IPS-15b (cell line): ENCODE data around the gene DIPK1A.
A peak's percentile ranks its signal among the peaks of the same experiment; 100 is the strongest.

ENCODE experiments used
- H3K27me3 ChIP-seq: one replicate; pipeline ENCODE4 v1.6.1; 2013; ENCODE audit warnings: low read length; ENCODE audit not compliant: control insufficient read depth, insufficient read depth
- H3K36me3 ChIP-seq: one replicate; pipeline ENCODE4 v1.6.1; 2013; ENCODE audit warnings: low read length; ENCODE audit not compliant: control insufficient read depth, insufficient read depth
- H3K4me1 ChIP-seq: one replicate; pipeline ENCODE4 v1.6.1; 2013; ENCODE audit warnings: mild to moderate bottlenecking, low read length; ENCODE audit not compliant: control insufficient read depth, insufficient read depth
- H3K4me3 ChIP-seq: one replicate; pipeline ENCODE4 v1.5.1; 2013; ENCODE audit warnings: low read depth, low read length
- H3K9ac ChIP-seq: one replicate; pipeline ENCODE4 v1.6.1; 2013; ENCODE audit warnings: low read depth, mild to moderate bottlenecking, low read length
- H3K9me3 ChIP-seq: one replicate; pipeline ENCODE4 v1.6.1; 2013; ENCODE audit warnings: mild to moderate bottlenecking, low read length; ENCODE audit not compliant: control insufficient read depth, insufficient read depth

The DIPK1A gene

GRCh38 chr1:92839442-92839841 lies 121.8 kb downstream of the DIPK1A start:
- Histone ChIP-seq H3K4me1 (peaks cover 4% of the 10 kb centered on the region), H3K27me3 (no peaks in the 10 kb centered on the region), H3K4me3 (no peak overlapping the region), H3K36me3 (peaks cover 45% of the 10 kb centered on the region), H3K9ac (no peak overlapping the region), H3K9me3 (no peaks in the 10 kb centered on the region)

- Histone ChIP-seq H3K9me3 (no peaks in the 10 kb centered on the region), H3K27me3 (no peaks in the 10 kb centered on the region), H3K4me3 (no peak overlapping the region), H3K36me3 (peaks cover 54% of the 10 kb centered on the region), H3K4me1 (peaks cover 8% of the 10 kb centered on the region), H3K9ac (no peak overlapping the region)
Observed at GRCh38 chr1:92838519-92838918, 122.7 kb downstream of the DIPK1A start.

- peaks cover 10% of the 10 kb centered on the region for H3K4me1 ChIP-seq
- H3K9ac ChIP-seq: no peak overlapping the region
- H3K27me3 ChIP-seq: no peaks in the 10 kb centered on the region
- H3K36me3 ChIP-seq: peaks cover 55% of the 10 kb centered on the region
- H3K9me3 ChIP-seq: no peaks in the 10 kb centered on the region
- H3K4me3 ChIP-seq: no peak overlapping the region
Observed at GRCh38 chr1:92837062-92837461, 124.2 kb downstream of the DIPK1A start.

GRCh38 chr1:92834617-92835016 lies 126.6 kb downstream of the DIPK1A start:
- Histone ChIP-seq H3K4me3 (peak overlapping the region; percentile 14), H3K9ac (peak overlapping the region; percentile 16), H3K27me3 (no peaks in the 10 kb centered on the region), H3K36me3 (peaks cover 41% of the 10 kb centered on the region), H3K4me1 (peaks cover 10% of the 10 kb centered on the region), H3K9me3 (no peaks in the 10 kb centered on the region)

- no peaks in the 10 kb centered on the region for H3K9me3 ChIP-seq
- H3K36me3 ChIP-seq: peaks cover 35% of the 10 kb centered on the region
- no peaks in the 10 kb centered on the region for H3K27me3 ChIP-seq
- H3K9ac ChIP-seq: peak overlapping the region; percentile 100
- H3K4me3 ChIP-seq: peak overlapping the region; percentile 97
- H3K4me1 ChIP-seq: peaks cover 10% of the 10 kb centered on the region
Observed at GRCh38 chr1:92833840-92834239, 127.4 kb downstream of the DIPK1A start.

- Histone ChIP-seq H3K4me3 (peak overlapping the region; percentile 97), H3K9ac (peak overlapping the region; percentile 100), H3K9me3 (no peaks in the 10 kb centered on the region), H3K4me1 (peaks cover 10% of the 10 kb centered on the region), H3K27me3 (no peaks in the 10 kb centered on the region), H3K36me3 (peaks cover 24% of the 10 kb centered on the region)
Observed at GRCh38 chr1:92832537-92833114, 128.6 kb downstream of the DIPK1A start.

- H3K36me3 ChIP-seq: peaks cover 24% of the 10 kb centered on the region
- no peaks in the 10 kb centered on the region for H3K27me3 ChIP-seq
- peak within 1 kb of the TSS; percentile 100 for H3K9ac ChIP-seq
- no peaks in the 10 kb centered on the region for H3K9me3 ChIP-seq
- H3K4me1 ChIP-seq: peaks cover 10% of the 10 kb centered on the region
- peak within 1 kb of the TSS; percentile 97 for H3K4me3 ChIP-seq
Observed at GRCh38 chr1:92831762-92832536, 129.3 kb downstream of the DIPK1A start, which contains the start of gene RPL5. Gene RPL5 (plus strand): TSS chr1:92832040. CDS start chr1:92832115, 75 bp downstream.

GRCh38 chr1:92831368-92831761 lies 129.9 kb downstream of the DIPK1A start:
- no peak overlapping the region for H3K9ac ChIP-seq
- peaks cover 22% of the 10 kb centered on the region for H3K36me3 ChIP-seq
- H3K27me3 ChIP-seq: no peaks in the 10 kb centered on the region
- H3K4me1 ChIP-seq: peaks cover 10% of the 10 kb centered on the region
- H3K4me3 ChIP-seq: peak overlapping the region; percentile 97
- no peaks in the 10 kb centered on the region for H3K9me3 ChIP-seq

- H3K4me3 ChIP-seq: no peak overlapping the region
- no peak overlapping the region for H3K9ac ChIP-seq
- H3K4me1 ChIP-seq: no peaks in the 10 kb centered on the region
- no peaks in the 10 kb centered on the region for H3K36me3 ChIP-seq
- no peaks in the 10 kb centered on the region for H3K9me3 ChIP-seq
- H3K27me3 ChIP-seq: no peaks in the 10 kb centered on the region
Observed at GRCh38 chr1:92826792-92827191, 134.5 kb downstream of the DIPK1A start.

- Histone ChIP-seq H3K4me1 (no peaks in the 10 kb centered on the region), H3K9ac (no peak overlapping the region), H3K36me3 (no peaks in the 10 kb centered on the region), H3K27me3 (no peaks in the 10 kb centered on the region), H3K9me3 (no peaks in the 10 kb centered on the region), H3K4me3 (no peak overlapping the region)
Observed at GRCh38 chr1:92822879-92823278, 138.4 kb downstream of the DIPK1A start.

- H3K9me3 ChIP-seq: no peaks in the 10 kb centered on the region
- no peaks in the 10 kb centered on the region for H3K27me3 ChIP-seq
- no peak overlapping the region for H3K4me3 ChIP-seq
- H3K36me3 ChIP-seq: no peaks in the 10 kb centered on the region
- no peak overlapping the region for H3K9ac ChIP-seq
- H3K4me1 ChIP-seq: no peaks in the 10 kb centered on the region
Observed at GRCh38 chr1:92820551-92820950, 140.7 kb downstream of the DIPK1A start.

- Histone ChIP-seq H3K9ac (no peak overlapping the region), H3K4me3 (no peak overlapping the region), H3K36me3 (no peaks in the 10 kb centered on the region), H3K4me1 (no peaks in the 10 kb centered on the region), H3K9me3 (no peaks in the 10 kb centered on the region), H3K27me3 (no peaks in the 10 kb centered on the region)
Observed at GRCh38 chr1:92820024-92820423, 141.2 kb downstream of the DIPK1A start.
